Neuron (in vitro differentiated cells): ENCODE results near the gene CD19.
"Not testable (repeated sequence)": the region's sequence is repeated elsewhere in the genome, so short reads cannot be mapped to it uniquely, and the experiment has no call there.

Source experiments
- H2AFZ ChIP-seq: one replicate; pipeline ENCODE4 v1.6.1; 2013; ENCODE audit warnings: low read depth, mild to moderate bottlenecking, inconsistent platforms, low read length, moderate library complexity
- H3K27me3 ChIP-seq: one replicate; pipeline ENCODE4 v1.6.1; 2013; ENCODE audit warnings: low read length; ENCODE audit not compliant: insufficient read depth
- H3K36me3 ChIP-seq: one replicate; pipeline ENCODE4 v1.6.1; 2013; ENCODE audit warnings: low read length; ENCODE audit not compliant: insufficient read depth
- H3K4me1 ChIP-seq: one replicate; pipeline ENCODE4 v1.6.1; 2013; ENCODE audit warnings: low read length; ENCODE audit not compliant: insufficient read depth
- H3K4me3 ChIP-seq: 2 replicates; pipeline ENCODE4 v1.5.1; 2013; ENCODE audit warnings: mild to moderate bottlenecking, low read length, moderate library complexity
- H3K9me3 ChIP-seq: one replicate; pipeline ENCODE4 v1.6.1; 2013; ENCODE audit warnings: low read length

The CD19 gene

DNA sequence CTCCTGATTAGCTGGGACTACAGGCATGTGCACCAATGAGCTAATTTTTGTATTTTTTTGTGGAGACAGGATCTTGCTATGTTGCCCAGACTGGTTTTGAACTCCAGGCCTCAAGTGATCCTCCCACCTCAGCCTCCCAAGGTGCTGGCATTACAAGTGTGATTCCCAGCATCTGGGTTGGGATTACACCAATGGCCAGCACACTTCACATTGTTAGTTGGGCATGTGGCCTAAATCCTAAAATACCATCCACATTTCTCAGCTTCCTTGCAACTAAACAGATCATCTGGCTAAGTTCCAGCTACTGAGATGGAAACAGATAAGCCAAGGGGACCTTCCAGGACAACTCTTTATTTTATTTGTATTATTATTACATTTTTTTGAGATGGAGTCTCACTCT is 16.6 kb upstream of the CD19 start:
- Histone ChIP-seq H3K4me3 (no peak overlapping the region), H3K27me3 (no peaks in the 10 kb centered on the region), H2AFZ (no peak overlapping the region), H3K36me3 (peaks cover 32% of the 10 kb centered on the region), H3K9me3 (no peaks in the 10 kb centered on the region), H3K4me1 (no peaks in the 10 kb centered on the region)

DNA sequence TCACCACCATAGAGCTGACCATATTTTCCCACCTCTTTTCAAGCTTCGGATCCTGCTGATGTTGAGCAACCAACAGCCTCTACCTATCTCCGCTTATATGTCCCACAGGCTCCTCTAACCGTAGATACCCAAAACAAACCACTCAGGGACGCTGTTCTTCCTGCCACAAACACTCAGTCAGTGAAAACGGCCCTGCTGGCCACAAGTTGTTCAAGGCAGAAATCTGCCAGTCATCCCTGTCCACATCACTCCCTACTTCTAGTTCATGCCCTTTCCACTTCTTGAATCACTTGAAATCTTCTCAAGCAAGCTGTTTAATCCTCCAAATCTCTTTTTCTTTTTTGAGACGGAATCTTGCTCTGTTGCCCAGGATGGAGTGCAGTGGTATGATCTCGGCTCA is 14.7 kb upstream of the CD19 start:
- Histone ChIP-seq H3K36me3 (peaks cover 27% of the 10 kb centered on the region), H3K9me3 (no peaks in the 10 kb centered on the region), H2AFZ (no peak overlapping the region), H3K4me1 (no peaks in the 10 kb centered on the region), H3K4me3 (no peak overlapping the region), H3K27me3 (no peaks in the 10 kb centered on the region)

DNA sequence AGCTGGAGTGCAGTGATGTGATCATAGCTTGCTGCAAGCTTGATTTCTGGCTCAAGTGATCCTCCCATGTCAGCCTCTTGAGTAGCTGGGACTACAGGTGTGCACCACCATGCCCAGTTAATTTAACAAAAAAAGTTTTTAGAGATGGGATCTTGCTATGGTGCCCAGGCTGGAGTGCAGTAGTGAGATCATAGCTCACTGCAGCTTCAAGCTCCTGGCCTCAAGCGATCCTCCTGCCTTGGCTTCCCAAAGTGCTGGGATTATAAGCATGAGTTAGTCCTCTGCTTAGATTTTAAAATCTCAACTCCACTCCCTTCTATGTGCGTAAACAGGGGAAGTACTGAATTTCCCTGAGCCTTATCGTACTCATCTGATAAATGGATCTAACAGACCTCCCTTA is 13.1 kb upstream of the CD19 start:
- Histone ChIP-seq H3K27me3 (no peaks in the 10 kb centered on the region), H3K4me1 (no peaks in the 10 kb centered on the region), H3K4me3 (no peak overlapping the region), H3K36me3 (peaks cover 27% of the 10 kb centered on the region), H2AFZ (no peak overlapping the region), H3K9me3 (no peaks in the 10 kb centered on the region)

DNA sequence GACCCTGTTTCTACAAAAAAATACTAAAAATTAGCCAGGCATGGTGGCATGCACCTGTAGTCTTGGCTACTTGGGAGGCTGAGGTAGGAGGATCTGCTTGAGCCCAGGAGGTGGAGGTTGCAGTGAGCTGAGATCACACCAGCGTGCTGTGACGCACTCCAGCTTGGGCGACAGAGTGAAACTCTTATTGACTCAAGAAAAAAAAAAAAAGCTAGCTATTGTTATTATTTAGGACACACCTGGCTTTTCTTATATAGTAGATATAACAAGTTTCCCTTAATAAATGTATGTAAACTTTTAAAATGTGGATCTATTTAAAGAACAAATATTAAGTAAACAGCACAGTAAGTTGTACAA is 8.6 kb upstream of the CD19 start:
- Histone ChIP-seq H3K27me3 (no peaks in the 10 kb centered on the region), H3K4me1 (no peaks in the 10 kb centered on the region), H2AFZ (no peak overlapping the region), H3K36me3 (peaks cover 7% of the 10 kb centered on the region), H3K4me3 (no peak overlapping the region), H3K9me3 (no peaks in the 10 kb centered on the region)

DNA sequence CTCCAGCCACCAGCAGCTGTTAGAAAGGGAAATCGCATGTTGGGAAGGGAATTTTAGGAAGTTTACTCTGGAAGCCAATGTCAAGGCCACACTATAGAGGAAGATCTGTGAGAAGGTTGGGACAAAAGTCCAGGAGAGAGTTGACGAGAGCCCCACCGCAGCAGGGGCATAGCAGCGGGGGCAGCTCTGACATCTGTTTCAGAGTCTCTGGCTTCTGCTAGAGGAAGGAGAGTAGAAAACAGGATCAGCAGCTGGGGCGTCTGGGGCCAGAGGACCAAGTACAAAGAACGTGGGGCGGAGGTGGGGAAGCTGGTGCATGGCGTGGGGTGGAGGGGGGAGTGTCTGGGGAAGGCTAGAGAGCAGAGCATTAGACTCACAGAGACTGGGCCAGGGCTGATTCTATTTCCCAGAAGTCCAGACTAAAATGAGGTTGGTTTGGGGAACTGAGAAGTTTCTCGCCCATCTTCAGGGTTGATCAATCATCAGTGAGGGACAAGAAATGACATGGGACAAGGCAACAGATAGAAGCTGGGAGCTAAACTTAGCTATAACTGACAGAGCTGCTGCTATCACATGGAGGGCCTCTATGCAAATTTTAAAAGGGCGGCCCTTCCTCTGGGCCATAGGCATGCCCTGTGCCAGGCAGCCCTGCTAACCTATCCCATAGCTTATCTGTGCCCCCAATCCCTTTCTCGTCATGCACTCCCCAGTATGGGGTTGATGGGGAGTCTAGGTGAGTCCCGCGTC is 7.9 kb upstream of the CD19 start:
- H3K4me1 ChIP-seq = no peaks in the 10 kb centered on the region
- no peaks in the 10 kb centered on the region for H3K27me3 ChIP-seq
- H3K9me3 ChIP-seq = no peaks in the 10 kb centered on the region
- H3K36me3 ChIP-seq = peaks cover 5% of the 10 kb centered on the region
- H3K4me3 ChIP-seq = peak overlapping the region; percentile 57
- no peak overlapping the region for H2AFZ ChIP-seq

DNA sequence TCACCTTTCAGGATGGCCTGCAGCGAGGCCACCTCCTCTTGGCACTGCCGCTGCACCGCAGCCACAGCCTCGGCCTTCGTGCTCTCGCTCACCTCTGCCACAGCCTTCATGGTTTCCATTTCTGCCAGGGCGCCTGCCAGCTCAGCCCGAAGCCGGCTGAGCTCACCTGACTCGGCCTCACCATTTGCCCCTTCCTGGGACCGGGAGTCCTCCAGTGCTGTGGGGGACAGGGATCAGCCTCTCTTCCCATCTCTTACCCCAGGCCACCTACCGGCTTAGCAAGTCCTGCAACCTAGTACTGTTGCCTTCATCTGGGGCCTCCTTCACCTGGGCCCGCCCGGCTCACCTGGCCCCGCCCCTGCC is 7.4 kb upstream of the CD19 start:
- H3K36me3 ChIP-seq = peaks cover 3% of the 10 kb centered on the region
- H3K9me3 ChIP-seq = no peaks in the 10 kb centered on the region
- no peaks in the 10 kb centered on the region for H3K4me1 ChIP-seq
- peak overlapping the region; percentile 57 for H3K4me3 ChIP-seq
- no peaks in the 10 kb centered on the region for H3K27me3 ChIP-seq
- H2AFZ ChIP-seq = peak overlapping the region; percentile 97

DNA sequence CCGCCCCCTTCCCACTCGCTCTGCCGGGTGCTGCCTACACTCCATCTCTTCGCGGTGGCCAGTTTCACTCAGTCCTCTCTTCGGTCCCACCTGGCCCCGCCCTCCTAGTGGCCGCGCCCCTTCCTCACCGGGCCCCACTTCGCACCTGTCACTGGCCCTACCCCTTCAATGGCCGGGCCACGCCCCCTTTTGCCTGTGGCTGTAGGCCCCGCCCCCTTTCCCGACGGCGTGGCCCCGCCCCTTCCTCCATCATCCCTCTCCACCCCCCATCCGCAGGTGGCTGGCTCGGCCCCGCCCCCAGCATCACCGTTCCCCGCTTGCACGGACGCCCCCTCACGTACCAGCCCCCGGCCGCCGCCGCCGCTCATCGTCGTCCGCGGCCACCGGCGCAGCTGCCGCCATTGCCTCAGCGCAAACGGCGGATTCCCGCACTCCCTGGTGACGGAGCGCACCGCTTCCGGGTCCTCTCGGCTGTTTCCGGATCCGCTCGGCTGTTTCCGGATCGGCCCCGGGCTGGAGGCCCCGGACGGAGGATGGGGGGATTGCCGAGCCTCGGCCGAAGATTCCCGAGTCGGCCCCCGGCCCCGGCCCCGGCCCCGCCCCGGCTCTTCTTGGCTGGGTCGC is 6.9 kb upstream of the CD19 start, which contains the start of gene RABEP2:
RABEP2 (minus strand) TSS at position 477 of the 624 bp plus-strand sequence; CDS start at position 402, 75 bp downstream.
- Histone ChIP-seq H3K9me3 (no peaks in the 10 kb centered on the region), H3K36me3 (peaks cover 3% of the 10 kb centered on the region), H3K27me3 (no peaks in the 10 kb centered on the region), H3K4me3 (peak within 1 kb of the TSS; percentile 57), H2AFZ (peak within 1 kb of the TSS; percentile 97), H3K4me1 (no peaks in the 10 kb centered on the region)

DNA sequence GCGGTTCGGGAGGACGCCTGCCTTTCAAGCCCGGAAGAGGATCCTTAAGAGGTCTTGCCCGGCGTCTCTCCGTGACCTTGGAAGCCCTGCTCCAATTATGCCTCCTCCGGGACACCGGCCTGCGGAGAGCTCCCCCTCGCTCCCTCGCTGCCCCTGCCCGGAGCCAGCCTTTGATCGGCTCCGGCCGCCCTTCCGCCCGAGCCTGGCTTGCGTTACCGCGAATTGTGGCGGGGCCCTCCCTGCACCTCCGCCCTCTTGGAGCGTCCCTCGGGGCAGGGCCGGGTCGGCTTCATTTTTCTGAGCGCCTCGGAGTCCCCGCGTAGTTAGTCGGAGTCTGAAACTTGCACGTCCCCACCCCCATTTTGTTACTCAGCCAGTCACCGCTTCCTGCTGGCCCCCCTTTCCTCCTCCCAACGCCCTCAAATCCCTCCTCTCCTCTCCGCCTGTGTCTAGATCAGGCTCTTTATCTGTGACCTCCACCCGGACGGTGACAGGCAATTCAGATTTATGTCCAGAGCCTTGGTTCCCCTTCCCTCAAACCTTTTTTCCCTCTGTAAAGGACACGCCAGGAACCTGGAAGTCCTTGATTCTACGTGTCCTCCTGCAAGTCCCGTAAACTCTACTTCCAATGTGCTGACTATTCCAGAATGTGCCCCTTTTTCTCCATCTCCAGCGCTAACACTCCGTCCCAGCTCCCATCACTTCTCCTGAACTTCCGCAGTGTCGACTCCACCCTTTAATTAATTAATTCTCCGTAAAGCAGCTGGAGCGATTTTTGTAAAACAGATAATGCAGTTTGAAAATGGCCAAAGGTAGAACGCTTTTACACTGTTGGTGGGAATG is 6.2 kb upstream of the CD19 start:
- Histone ChIP-seq H3K27me3 (no peaks in the 10 kb centered on the region), H3K4me3 (peak overlapping the region; percentile 57), H3K9me3 (no peaks in the 10 kb centered on the region), H3K4me1 (peaks cover 2% of the 10 kb centered on the region), H2AFZ (peak overlapping the region; percentile 97), H3K36me3 (peaks cover 3% of the 10 kb centered on the region)

DNA sequence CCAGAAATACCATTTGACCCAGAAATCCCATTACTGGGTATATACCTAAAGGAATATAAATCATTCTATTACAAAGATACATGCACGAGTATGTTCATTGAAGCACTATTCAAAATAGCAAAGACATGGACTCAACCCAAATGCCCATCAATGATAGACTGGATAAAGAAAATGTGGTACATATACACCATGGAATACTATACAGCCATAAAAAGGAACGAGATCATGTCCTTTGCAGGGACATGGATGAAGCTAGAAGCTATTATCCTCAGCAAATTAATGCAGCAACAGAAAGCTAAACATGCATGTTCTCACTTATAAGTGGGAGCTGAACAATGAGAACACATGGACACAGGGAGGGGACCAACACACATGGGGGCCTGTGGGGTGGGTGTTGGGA is 5.5 kb upstream of the CD19 start:
- peak overlapping the region; percentile 57 for H3K4me3 ChIP-seq

DNA sequence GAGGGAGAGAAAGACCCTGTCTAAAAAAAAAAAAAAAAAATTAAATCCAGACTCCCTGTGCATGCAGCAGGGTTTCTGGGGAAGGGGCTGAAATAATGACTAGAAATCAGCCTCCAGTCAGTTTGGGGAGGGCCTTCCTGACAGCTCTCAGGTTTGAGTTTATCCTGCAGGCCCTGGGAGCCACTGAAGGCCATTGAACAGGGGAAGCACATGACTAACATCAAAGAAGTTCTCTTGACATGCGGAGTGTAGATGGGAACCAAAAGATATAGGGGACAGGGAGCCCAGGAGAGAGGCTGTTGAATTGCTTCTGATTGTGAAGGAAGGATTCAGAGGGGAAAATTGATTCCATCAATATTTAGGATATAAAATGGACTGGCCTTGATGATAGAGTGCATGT is 4.0 kb upstream of the CD19 start:
- H3K27me3 ChIP-seq = no peaks in the 10 kb centered on the region
- H2AFZ ChIP-seq = no peak overlapping the region
- no peaks in the 10 kb centered on the region for H3K9me3 ChIP-seq
- no peak overlapping the region for H3K4me3 ChIP-seq
- H3K4me1 ChIP-seq = peaks cover 4% of the 10 kb centered on the region
- H3K36me3 ChIP-seq = no peaks in the 10 kb centered on the region

More for the DNA sequence above, 5.5 kb upstream of the CD19 start:
- H2AFZ ChIP-seq, H3K4me1 ChIP-seq, H3K27me3 ChIP-seq, H3K36me3 ChIP-seq, H3K9me3 ChIP-seq: not testable (repeated sequence)

DNA sequence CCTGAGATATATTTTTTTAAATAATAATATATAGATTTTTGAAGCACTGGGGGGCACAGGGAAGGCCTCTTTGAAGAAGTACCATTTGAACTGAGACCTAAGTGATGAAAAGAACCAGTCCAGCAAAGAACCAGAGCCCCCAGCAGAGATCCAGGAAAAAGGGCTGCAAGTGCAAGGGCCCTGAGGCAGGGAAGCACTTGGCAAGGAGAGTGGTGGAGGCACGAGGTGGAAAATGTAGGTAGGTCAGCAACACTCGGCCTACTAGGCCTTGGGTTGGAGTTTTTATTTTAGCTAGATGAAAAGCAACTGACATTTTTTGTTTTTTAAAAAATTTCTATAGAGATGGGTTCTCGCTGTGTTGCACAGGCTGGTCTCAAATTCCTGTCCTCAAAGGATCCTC is 1.6 kb upstream of the CD19 start:
- no peaks in the 10 kb centered on the region for H3K36me3 ChIP-seq
- H2AFZ ChIP-seq = no peak overlapping the region

DNA sequence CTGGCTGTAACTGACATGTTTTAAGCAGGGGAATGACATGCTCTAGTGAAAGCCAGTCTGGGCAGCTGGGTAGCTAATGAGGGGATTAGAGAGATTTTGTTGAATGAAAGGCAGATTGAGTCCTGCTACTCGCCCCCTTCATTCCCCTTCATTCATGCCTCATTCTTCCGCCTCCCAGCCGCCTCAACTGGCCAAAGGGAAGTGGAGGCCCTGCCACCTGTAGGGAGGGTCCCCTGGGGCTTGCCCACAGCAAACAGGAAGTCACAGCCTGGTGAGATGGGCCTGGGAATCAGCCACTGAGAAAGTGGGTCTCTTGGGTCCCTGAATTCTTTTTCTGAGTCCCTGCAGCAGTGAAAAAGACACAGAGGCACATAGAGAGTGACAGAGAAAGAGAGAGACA is 1.1 kb upstream of the CD19 start:
- Histone ChIP-seq H3K4me3 (no peak overlapping the region), H3K36me3 (no peaks in the 10 kb centered on the region), H3K27me3 (no peaks in the 10 kb centered on the region), H3K4me1 (peaks cover 4% of the 10 kb centered on the region), H2AFZ (peak overlapping the region; percentile 48), H3K9me3 (no peaks in the 10 kb centered on the region)

More for the DNA sequence above, 1.6 kb upstream of the CD19 start:
- Histone ChIP-seq H3K27me3 (no peaks in the 10 kb centered on the region), H3K4me3 (no peak overlapping the region), H3K9me3 (no peaks in the 10 kb centered on the region), H3K4me1 (peaks cover 4% of the 10 kb centered on the region)
